Breast epithelium (tissue), 3 donors: Measurements from ENCODE around the gene CMTR2.

Experiments used
- POLR2A ChIP-seq: fragments of 450-650 bp; IDR thresholded peaks from one replicate; pipeline ENCODE4 v1.6.1; 2016; ENCODE audit warnings: antibody characterized with exemption, mild to moderate bottlenecking, moderate library complexity
- POLR2AphosphoS5 ChIP-seq, 3 donors: sonication (generic); formaldehyde crosslinking; IDR thresholded peaks; one replicate each; pipeline ENCODE4 v1.6.1; 2017; ENCODE audit warnings: antibody characterized with exemption in 3 of 3
- TF ChIP-seq, protein P1 (sequence below), 3 donors: fragments of 450-650 bp; IDR thresholded peaks; one replicate each; pipeline ENCODE4 v1.5.1; 2016 to 2017; ENCODE audit warnings: antibody characterized with exemption in 3 of 3, mild to moderate bottlenecking in 3 of 3, moderate library complexity in 3 of 3

GRCh38 chr16:71338193-71338592, 49.0 kb upstream of the CMTR2 start:
- TF ChIP-seq POLR2AphosphoS5 (IDR thresholded peaks at IDR 0.05): no peak
- TF ChIP-seq, protein P1, sequence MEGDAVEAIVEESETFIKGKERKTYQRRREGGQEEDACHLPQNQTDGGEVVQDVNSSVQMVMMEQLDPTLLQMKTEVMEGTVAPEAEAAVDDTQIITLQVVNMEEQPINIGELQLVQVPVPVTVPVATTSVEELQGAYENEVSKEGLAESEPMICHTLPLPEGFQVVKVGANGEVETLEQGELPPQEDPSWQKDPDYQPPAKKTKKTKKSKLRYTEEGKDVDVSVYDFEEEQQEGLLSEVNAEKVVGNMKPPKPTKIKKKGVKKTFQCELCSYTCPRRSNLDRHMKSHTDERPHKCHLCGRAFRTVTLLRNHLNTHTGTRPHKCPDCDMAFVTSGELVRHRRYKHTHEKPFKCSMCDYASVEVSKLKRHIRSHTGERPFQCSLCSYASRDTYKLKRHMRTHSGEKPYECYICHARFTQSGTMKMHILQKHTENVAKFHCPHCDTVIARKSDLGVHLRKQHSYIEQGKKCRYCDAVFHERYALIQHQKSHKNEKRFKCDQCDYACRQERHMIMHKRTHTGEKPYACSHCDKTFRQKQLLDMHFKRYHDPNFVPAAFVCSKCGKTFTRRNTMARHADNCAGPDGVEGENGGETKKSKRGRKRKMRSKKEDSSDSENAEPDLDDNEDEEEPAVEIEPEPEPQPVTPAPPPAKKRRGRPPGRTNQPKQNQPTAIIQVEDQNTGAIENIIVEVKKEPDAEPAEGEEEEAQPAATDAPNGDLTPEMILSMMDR (IDR thresholded peaks at IDR 0.05): no peak
- TF ChIP-seq POLR2A: no peak
